IPS-18c (cell line): ENCODE data around the gene XRN2.
A peak's percentile ranks its signal among the peaks of the same experiment; 100 is the strongest.

Experiments
- H3K4me3 ChIP-seq: 2 replicates; pipeline ENCODE4 v1.7.0; 2013; ENCODE audit warnings: low read depth, mild to moderate bottlenecking, low read length, moderate library complexity; ENCODE audit not compliant: insufficient read depth
- H3K9me3 ChIP-seq: one replicate; pipeline ENCODE4 v1.6.1; 2013; ENCODE audit warnings: mild to moderate bottlenecking, low read length, moderate library complexity; ENCODE audit not compliant: control insufficient read depth, insufficient read depth

The XRN2 gene, protein sequence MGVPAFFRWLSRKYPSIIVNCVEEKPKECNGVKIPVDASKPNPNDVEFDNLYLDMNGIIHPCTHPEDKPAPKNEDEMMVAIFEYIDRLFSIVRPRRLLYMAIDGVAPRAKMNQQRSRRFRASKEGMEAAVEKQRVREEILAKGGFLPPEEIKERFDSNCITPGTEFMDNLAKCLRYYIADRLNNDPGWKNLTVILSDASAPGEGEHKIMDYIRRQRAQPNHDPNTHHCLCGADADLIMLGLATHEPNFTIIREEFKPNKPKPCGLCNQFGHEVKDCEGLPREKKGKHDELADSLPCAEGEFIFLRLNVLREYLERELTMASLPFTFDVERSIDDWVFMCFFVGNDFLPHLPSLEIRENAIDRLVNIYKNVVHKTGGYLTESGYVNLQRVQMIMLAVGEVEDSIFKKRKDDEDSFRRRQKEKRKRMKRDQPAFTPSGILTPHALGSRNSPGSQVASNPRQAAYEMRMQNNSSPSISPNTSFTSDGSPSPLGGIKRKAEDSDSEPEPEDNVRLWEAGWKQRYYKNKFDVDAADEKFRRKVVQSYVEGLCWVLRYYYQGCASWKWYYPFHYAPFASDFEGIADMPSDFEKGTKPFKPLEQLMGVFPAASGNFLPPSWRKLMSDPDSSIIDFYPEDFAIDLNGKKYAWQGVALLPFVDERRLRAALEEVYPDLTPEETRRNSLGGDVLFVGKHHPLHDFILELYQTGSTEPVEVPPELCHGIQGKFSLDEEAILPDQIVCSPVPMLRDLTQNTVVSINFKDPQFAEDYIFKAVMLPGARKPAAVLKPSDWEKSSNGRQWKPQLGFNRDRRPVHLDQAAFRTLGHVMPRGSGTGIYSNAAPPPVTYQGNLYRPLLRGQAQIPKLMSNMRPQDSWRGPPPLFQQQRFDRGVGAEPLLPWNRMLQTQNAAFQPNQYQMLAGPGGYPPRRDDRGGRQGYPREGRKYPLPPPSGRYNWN

DNA sequence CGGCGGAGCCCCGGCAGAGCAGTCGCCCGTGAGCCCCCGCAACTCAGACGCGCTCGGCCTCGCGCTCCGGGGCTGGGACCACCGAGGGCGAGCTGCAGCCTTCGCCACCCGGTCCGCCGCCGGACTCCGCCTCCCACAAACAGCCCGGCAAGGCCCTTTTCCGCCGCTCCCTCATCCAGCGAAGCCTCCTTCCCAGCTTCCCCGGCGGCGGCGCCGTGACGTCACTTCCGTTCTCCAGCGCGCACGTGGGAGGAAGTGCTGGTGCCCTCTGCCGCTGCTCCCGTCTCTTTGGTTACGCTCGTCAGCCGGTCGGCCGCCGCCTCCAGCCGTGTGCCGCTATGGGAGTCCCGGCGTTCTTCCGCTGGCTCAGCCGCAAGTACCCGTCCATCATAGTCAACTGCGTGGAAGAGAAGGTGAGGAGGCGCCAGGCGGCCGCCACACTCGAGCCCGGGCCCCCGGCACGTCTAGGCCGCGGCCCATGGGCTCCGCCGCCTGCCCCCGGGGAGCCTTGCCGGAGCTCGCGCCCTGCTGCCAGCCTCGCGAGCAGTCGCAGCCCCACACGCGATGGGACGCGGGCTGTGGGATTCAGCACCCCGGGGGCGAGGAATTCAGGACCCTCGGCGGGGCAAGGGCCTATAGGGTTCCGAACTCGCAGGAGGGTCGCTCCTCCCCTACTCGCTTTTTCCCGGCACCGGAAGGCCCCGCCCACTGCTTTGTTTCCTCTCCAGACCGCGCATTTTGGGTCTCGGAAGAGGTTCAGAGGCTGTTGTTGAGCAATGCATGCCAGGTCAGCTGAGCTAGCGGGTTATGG lies at the start of gene XRN2:
TSS of gene XRN2 (plus strand) at position 271 of the 811 bp plus-strand sequence. CDS start at position 339, 68 bp downstream.
- H3K9me3 ChIP-seq = no peaks in the 10 kb centered on the region
- H3K4me3 ChIP-seq = peak within 1 kb of the TSS; percentile 95

DNA sequence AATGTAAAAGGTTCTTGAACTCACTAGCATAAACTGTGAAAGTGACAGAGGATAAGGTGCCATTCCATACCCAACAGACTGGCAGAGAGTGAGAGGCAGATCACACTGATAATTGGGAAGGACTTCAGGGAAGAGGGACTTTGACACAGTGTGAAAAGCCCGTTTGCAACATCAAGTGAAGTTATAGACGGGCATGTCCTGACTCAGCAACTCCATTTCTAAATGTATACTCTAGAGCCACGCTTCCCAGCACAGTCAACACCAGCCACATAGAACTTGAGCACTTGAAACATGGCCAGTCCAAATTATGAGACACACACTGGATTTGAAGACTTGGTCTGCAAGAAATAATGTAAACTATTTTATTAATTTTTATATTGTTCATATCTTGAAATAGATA lies 45.9 kb upstream of the XRN2 start:
- no peak overlapping the region for H3K4me3 ChIP-seq
- H3K9me3 ChIP-seq = no peaks in the 10 kb centered on the region

DNA sequence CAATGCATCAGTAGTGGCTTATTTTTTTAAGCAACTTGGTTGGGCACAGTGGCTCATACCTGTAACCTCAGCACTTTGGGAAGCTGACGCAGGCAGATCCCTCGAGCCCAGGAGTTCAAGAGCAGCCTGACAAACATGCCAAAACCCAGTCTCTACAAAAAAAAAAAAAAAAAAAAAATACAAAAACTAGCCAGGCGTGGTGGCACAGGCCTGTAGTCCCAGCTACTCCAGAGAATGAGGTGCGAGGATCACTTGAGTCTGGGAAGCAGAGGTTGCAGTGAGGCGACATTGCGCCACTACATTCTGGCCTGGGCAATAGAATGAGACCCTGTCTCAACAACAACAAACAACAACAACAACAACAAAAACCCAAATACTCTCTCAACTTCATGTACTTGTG lies 44.7 kb upstream of the XRN2 start:
- no peak overlapping the region for H3K4me3 ChIP-seq
- H3K9me3 ChIP-seq = no peaks in the 10 kb centered on the region

DNA sequence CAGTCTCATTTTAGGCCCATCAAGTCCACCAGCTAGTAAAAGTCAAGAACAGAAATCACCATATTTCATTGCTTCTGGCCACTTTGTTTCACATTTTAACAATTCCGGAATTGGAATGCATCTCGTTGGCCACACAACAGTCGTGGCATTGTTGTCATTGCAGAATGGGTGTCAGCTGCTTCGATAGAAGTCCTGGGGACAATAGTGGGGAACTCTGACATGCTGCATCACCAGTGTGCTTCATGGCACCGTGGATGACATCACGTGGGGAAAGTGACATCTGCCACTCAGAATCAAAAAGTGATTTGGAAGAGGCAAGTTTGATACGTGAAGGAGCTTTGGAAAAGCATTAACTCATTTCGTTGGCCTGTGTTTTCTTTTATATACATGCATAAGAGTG lies 43.8 kb upstream of the XRN2 start:
- no peak overlapping the region for H3K4me3 ChIP-seq
- no peaks in the 10 kb centered on the region for H3K9me3 ChIP-seq

DNA sequence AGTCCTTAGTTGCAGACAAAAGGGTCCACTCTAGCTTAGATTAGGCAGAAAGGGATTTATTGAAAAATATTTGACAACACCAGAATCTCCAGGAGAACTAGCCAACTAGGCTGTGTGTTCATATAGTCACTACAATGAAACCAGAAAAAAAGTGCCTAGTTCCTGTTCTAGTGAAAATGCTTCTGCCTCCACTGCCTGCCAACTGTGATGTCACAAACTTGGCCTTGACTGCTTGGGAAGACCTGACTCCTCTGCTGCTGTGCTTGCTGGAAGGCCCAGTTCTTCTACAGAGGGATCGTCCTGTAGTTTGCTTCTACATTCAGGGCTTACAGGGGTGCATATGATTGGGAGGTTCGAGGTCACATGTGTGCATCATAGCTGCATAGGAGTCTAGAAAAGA lies 40.3 kb upstream of the XRN2 start:
- Histone ChIP-seq H3K4me3 (no peak overlapping the region), H3K9me3 (no peaks in the 10 kb centered on the region)

DNA sequence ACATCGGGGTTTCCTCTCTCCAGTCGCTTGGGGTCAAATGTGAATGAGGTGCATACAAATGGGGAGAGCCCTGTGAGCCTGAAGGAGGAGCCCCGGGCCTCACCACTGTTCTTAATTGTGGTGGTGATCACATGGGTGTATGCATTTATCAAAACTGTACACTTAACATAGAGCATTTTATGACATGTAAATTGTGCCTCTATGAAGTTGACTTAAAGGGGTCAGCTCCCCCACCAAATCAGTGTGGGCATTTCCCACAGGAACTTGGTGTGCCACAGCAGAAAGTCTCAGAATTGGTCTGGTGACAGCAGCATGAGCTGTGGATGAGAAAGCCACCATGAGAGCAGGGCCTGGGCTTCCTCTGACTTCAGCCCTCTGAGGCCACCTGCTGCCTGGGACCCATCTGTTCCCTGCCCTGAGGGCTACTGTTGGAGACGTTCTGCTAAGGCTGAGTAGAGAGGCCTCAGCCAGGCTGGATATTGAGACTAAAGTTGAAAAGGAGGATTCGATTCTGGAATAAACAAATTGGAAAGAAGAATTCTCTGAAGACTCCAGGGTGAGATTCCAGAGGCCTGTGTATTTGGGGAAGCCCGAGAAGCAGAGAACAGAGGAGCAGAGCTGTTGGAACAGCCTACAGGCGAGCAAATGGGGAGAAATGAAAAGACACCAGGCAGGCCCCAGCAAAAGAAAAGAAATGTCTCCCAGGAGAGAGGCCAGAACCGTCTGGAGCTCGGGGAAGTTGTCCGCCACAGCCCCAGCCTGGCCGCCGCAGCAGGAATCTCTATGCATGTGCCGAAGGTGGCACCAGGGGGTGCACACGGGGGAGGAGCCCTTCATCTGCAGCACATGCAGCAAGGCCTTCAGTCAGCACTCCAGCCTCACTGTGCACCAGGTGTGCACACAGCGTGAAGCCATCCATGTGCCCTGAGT lies 37.6 kb upstream of the XRN2 start:
- H3K4me3 ChIP-seq = no peak overlapping the region
- no peaks in the 10 kb centered on the region for H3K9me3 ChIP-seq

DNA sequence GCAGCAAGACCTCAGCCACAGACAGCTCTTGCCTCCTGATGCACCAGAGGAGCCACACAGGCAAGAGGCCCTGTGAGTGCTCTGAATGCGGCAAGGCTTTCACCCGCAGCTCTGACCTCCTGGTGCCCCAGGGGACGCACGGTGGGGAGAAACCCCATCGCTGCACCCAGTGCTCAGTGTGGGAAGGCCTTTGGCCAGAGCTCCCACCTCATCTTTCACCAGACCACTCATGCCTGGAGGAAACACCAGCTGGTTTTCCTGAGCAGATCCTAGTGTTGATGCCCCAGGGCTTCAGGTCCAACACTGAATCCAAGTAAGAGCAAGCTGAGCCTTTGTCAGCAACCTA lies 37.0 kb upstream of the XRN2 start:
- H3K9me3 ChIP-seq = no peaks in the 10 kb centered on the region
- H3K4me3 ChIP-seq = no peak overlapping the region

DNA sequence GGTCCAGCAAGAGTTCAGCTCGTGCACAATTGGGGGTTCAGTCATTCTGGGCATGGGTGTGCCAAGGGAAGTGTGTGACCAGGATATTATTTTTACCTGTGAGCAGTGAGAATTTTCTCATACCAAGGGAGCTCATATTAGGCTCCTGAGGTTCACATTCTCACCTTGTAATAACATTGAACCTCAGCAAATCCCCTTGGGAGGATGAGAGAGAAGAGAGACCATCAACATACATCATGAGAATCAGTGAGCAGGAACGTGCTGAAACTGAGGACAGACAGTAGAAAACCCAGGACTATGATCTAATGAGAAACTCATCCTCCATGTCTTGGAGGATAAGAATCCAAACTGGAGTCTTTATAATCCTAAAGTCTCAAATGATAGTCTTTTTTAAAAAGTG lies 33.4 kb upstream of the XRN2 start:
- H3K4me3 ChIP-seq = no peak overlapping the region
- no peaks in the 10 kb centered on the region for H3K9me3 ChIP-seq

DNA sequence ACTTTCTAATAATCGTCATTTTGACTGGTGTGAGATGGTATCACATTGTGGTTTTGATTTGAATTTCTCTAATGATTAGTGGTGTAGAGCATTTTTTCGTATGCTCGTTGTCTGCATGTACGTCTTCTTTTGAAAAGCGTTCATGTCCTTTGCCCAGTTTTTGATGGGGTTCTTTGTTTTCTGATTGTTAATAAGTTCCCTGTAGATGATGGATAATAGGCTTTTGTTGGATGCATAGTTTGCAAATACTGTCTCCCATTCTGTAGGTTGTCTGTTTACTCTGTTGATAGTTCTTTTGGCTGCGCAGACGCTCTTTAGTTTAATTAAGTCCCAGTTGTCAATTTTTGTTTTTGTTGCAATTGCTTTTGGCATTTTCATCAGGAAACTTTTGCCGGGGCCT lies 32.3 kb upstream of the XRN2 start:
- no peaks in the 10 kb centered on the region for H3K9me3 ChIP-seq
- H3K4me3 ChIP-seq = no peak overlapping the region

DNA sequence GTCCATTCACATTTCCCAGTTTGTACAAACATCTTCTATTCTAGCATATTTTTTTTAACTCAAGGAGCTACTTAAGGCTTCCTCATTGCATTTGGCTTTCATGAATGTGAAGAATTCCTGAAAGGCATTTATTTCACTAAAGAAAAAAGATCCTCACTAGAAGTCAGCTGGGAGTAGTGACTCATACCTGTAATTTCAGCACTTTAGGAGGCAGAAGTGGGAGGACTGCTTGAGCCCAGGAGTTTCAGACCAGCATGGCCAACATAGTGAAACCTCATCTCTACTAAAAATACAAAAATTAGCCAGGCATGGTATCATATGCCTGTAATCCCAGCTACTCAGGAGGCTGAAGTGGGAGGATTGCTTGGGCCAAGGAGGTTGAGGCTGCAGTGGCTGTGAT lies 30.9 kb upstream of the XRN2 start:
- no peaks in the 10 kb centered on the region for H3K9me3 ChIP-seq
- H3K4me3 ChIP-seq = no peak overlapping the region

DNA sequence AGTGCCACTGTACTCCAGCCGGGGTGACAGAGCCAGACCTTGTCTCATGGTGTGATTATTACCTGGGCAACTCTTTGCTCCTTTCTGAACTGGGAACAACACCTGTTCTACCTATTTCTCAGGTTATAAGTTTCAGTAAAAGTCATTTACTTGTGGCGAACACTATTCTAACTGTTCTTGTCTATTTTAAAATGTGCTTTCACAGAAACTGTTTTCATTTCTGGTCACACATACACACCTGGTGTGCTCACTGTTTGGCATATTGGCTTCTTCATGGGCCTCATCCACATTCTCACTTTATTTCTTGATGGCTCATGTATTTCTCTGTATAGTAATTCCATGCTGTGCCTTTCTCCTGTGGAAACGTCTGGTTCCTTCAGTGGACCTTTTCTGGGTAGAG lies 30.5 kb upstream of the XRN2 start:
- Histone ChIP-seq H3K4me3 (no peak overlapping the region), H3K9me3 (no peaks in the 10 kb centered on the region)

DNA sequence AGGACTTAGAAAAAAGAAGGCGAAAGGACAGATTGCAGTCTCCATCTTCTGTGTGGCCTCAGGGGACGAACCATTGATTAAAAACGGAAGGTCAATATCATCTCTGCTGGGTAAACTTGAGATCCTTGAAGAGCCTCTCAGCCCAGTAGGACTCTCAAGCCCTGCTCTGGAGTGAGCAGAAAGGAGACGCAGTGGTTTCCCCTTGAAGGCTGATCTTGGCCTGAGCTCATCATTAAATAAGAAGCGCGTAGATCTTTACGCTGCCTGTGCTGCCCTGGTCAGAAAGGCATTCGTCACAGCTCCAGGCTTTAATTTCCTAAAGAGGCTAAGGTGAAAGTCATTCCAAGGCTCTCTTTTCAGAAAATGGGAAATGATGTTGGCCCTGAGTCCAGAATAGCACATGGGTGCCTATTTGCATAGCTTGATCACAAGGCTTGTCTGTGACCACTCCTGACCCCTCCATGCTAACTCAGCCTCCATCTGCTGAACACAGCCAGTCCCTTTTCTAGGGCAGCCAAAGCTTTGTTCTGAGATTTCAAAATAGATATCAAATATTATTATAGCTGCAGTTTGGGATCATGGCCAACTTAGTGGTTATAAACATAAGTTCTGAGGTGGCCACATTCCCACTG lies 29.3 kb upstream of the XRN2 start:
- no peaks in the 10 kb centered on the region for H3K9me3 ChIP-seq
- no peak overlapping the region for H3K4me3 ChIP-seq

DNA sequence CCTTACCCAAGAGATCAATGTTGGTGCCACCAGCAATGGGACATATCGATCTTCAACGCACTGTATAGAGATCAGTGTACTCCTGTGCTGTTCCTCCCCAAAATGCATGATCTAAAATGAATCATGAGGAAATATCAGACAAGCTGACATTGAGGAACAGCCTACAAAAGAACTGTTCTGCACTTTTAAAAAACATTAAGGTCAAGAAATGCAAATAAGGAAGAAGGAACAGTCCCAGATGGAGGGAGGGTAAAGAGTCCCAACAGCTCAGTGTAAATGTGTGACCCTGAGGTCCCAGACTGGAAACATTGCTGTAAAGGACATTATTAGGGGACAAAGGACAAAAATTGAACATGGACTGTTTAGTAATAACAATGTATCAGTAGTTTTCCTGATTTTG lies 24.3 kb upstream of the XRN2 start:
- Histone ChIP-seq H3K4me3 (no peak overlapping the region), H3K9me3 (no peaks in the 10 kb centered on the region)

DNA sequence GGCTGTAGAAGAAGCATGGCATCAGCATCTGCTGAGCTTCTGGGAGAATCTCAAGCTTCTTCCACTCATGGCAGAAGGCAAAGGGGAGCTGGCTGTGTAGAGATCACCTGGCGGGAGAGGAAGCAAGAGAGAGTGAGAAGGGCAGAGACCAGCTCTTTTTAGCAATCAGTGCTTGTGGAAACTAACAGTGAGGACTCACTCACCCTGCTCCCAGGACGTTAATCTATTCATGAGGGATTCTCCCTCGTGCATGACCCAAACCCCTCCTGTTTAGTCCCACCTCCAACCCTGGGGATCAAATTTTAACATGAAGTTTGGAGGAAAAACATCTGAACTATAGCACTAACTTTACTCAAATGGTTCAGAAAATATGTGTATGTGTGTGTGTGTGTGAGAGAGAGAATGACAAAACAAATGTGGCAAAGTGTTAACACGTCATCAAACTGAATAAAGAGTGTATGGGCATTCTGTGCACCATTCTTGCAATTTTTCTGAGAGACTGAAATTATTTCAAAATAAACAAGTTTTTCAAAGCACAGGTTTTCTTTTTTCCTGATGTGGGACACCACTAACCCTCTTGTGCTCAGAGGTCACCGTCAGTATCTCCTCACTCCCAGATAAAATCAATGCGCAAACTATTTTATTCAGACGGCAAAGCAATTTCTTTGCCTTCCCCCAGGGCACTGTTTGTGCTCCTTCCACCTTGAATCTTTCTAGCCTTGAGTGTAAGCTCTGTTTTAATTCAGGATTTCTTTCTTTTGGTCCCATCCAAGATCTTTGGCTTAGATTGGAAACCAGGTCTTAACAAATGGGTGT lies 23.2 kb upstream of the XRN2 start:
- Histone ChIP-seq H3K4me3 (no peak overlapping the region), H3K9me3 (no peaks in the 10 kb centered on the region)

DNA sequence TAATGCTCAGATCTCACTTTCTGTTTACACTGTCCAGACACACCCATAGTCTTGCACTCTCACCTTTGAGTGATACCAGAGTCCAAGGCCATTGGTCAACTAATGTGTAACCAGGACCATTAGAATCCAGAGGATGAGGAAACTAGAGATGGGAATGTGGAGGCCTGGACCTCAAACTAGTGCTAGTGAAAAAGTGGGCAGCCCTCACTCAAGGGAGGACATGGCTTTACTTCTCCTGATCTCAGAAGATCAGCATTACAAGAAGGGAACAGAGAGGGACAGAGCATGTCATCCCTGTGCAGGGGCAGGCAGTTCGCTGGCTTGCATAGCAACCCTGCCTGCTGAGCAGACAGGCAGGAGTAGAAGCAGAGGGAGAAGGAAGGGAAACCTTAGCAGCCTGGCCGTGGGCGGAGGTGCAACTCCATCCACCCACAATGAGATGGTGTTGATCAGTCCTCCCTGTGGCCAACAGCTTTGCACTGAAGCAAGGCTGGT lies 22.6 kb upstream of the XRN2 start:
- Histone ChIP-seq H3K9me3 (no peaks in the 10 kb centered on the region), H3K4me3 (no peak overlapping the region)
